NCI-H82 treated with DMSO at 0.1 percent for 48 hours (cell line): Measurements from ENCODE around the gene RABGAP1L.
"Not testable (repeated sequence)": the region's sequence is repeated elsewhere in the genome, so short reads cannot be mapped to it uniquely, and the experiment has no call there.

Source experiments
- DNase-seq: peaks from one replicate; lab custom pipeline; 2025; ENCODE audit not compliant: unreplicated experiment; lab: John Stamatoyannopoulos, UW

The RABGAP1L gene

GRCh38 chr1:174550296-174550695 lies 391.0 kb downstream of the RABGAP1L start:
- no peak for DNase-seq

GRCh38 chr1:174556392-174556791 lies 397.1 kb downstream of the RABGAP1L start:
- no peak for DNase-seq

GRCh38 chr1:174568551-174568950 lies 409.2 kb downstream of the RABGAP1L start:
- DNase-seq: no peak

- DNase-seq: no peak
Observed at GRCh38 chr1:174569240-174569639, 409.9 kb downstream of the RABGAP1L start.

- no peak for DNase-seq
Observed at GRCh38 chr1:174572771-174573170, 413.5 kb downstream of the RABGAP1L start.

GRCh38 chr1:174576120-174576519 lies 416.8 kb downstream of the RABGAP1L start:
- DNase-seq: not testable (repeated sequence)

GRCh38 chr1:174577681-174578080 lies 418.4 kb downstream of the RABGAP1L start:
- DNase-seq: no peak

- no peak for DNase-seq
Observed at GRCh38 chr1:174580801-174581200, 421.5 kb downstream of the RABGAP1L start.

GRCh38 chr1:174583316-174583715 lies 424.0 kb downstream of the RABGAP1L start:
- no peak for DNase-seq

- no peak for DNase-seq
Observed at GRCh38 chr1:174584071-174584470, 424.8 kb downstream of the RABGAP1L start.

GRCh38 chr1:174588618-174589017 lies 429.3 kb downstream of the RABGAP1L start:
- not testable (repeated sequence) for DNase-seq

- no peak for DNase-seq
Observed at GRCh38 chr1:174605198-174605597, 445.9 kb downstream of the RABGAP1L start.

GRCh38 chr1:174606471-174606870 lies 447.2 kb downstream of the RABGAP1L start:
- DNase-seq: no peak

GRCh38 chr1:174617905-174618304 lies 458.6 kb downstream of the RABGAP1L start:
- not testable (repeated sequence) for DNase-seq

GRCh38 chr1:174623324-174624035 lies 464.2 kb downstream of the RABGAP1L start:
- DNase-seq: no peak

GRCh38 chr1:174626031-174627025 lies 467.0 kb downstream of the RABGAP1L start:
- no peak for DNase-seq

GRCh38 chr1:174637487-174637886 lies 478.2 kb downstream of the RABGAP1L start:
- no peak for DNase-seq

- no peak for DNase-seq
Observed at GRCh38 chr1:174639461-174639860, 480.1 kb downstream of the RABGAP1L start.

- DNase-seq: no peak
Observed at GRCh38 chr1:174640783-174641182, 481.5 kb downstream of the RABGAP1L start.

GRCh38 chr1:174642393-174642792 lies 483.1 kb downstream of the RABGAP1L start:
- no peak for DNase-seq

GRCh38 chr1:174643206-174643605 lies 483.9 kb downstream of the RABGAP1L start:
- DNase-seq: no peak

- not testable (repeated sequence) for DNase-seq
Observed at GRCh38 chr1:174649572-174649971, 490.3 kb downstream of the RABGAP1L start.
